H9 (cell line): ENCODE data around the gene TSC22D1. TPM values are rescaled to one million over a fixed set of nuclear protein-coding genes. Genes with fewer than 3 reads are reported as not detected.

ENCODE experiments used
- DNase-seq: peaks from one replicate; pipeline ENCODE4 v3.0.0-alpha.2; 2017
- H2AFZ ChIP-seq: one replicate; pipeline ENCODE4 v1.6.1; 2013; ENCODE audit warnings: mild to moderate bottlenecking, low read length, control low read depth, moderate library complexity
- H2AK5ac ChIP-seq: 2 replicates; pipeline ENCODE4 v1.6.1; 2013; ENCODE audit warnings: low read length, control low read depth, mixed read lengths; ENCODE audit not compliant: insufficient read length
- H2BK120ac ChIP-seq: one replicate; pipeline ENCODE4 v1.6.1; 2013; ENCODE audit warnings: low read depth, mild to moderate bottlenecking, low read length, control low read depth, inconsistent platforms; ENCODE audit not compliant: poor library complexity, severe bottlenecking
- H2BK12ac ChIP-seq: 2 replicates; pipeline ENCODE4 v1.6.1; 2013; ENCODE audit warnings: low read length, control low read depth, mixed read lengths, low read depth; ENCODE audit not compliant: insufficient read length
- H2BK15ac ChIP-seq: 2 replicates; pipeline ENCODE4 v1.6.1; 2013; ENCODE audit warnings: low read depth, low read length, control low read depth
- H2BK20ac ChIP-seq: one replicate; pipeline ENCODE4 v1.6.1; 2013; ENCODE audit warnings: low read depth, mild to moderate bottlenecking, low read length, control low read depth, inconsistent platforms; ENCODE audit not compliant: poor library complexity, severe bottlenecking
- H2BK5ac ChIP-seq: 2 replicates; pipeline ENCODE4 v1.6.1; 2013; ENCODE audit warnings: low read length, control low read depth, mixed read lengths; ENCODE audit not compliant: insufficient read length
- H3K14ac ChIP-seq: 2 replicates; pipeline ENCODE4 v1.6.1; 2013; ENCODE audit warnings: low read length, control low read depth; ENCODE audit not compliant: insufficient read depth
- H3K18ac ChIP-seq: 2 replicates; pipeline ENCODE4 v1.6.1; 2013; ENCODE audit warnings: low read depth, mild to moderate bottlenecking, mixed read lengths, low read length, control low read depth; ENCODE audit not compliant: insufficient read length
- H3K23ac ChIP-seq: 2 replicates; pipeline ENCODE4 v1.6.1; 2013; ENCODE audit warnings: low read length, control low read depth, mixed read lengths, low read depth; ENCODE audit not compliant: insufficient read length
- H3K23me2 ChIP-seq: 2 replicates; pipeline ENCODE4 v1.6.1; 2013; ENCODE audit warnings: low read depth, mild to moderate bottlenecking, mixed read lengths, low read length, control low read depth; ENCODE audit not compliant: insufficient read length, poor library complexity, severe bottlenecking
- H3K27ac ChIP-seq: 2 replicates; pipeline ENCODE4 v1.5.1; 2013; ENCODE audit warnings: low read length, control low read depth, mixed read lengths, low read depth; ENCODE audit not compliant: insufficient read length
- H3K27me3 ChIP-seq: 2 replicates; pipeline ENCODE4 v1.6.1; 2013; ENCODE audit warnings: low read length, control low read depth, inconsistent platforms; ENCODE audit not compliant: insufficient read depth
- H3K4ac ChIP-seq: 2 replicates; pipeline ENCODE4 v1.6.1; 2013; ENCODE audit warnings: low read depth, mild to moderate bottlenecking, control low read depth, inconsistent platforms, low read length, moderate library complexity
- H3K4me1 ChIP-seq: 2 replicates; pipeline ENCODE4 v1.6.1; 2013; ENCODE audit warnings: low read length, control low read depth, inconsistent platforms; ENCODE audit not compliant: insufficient read depth
- H3K4me2 ChIP-seq: 2 replicates; pipeline ENCODE4 v1.6.1; 2013; ENCODE audit warnings: low read length, control low read depth, mixed read lengths; ENCODE audit not compliant: insufficient read length, insufficient read depth
- H3K56ac ChIP-seq: 2 replicates; pipeline ENCODE4 v1.6.1; 2013; ENCODE audit warnings: low read depth, mild to moderate bottlenecking, mixed read lengths, low read length, control low read depth; ENCODE audit not compliant: insufficient read length
- H3K79me1 ChIP-seq: 2 replicates; pipeline ENCODE4 v1.6.1; 2013; ENCODE audit warnings: low read depth, mild to moderate bottlenecking, moderate library complexity, low read length, control low read depth, inconsistent platforms; ENCODE audit not compliant: insufficient read depth, poor library complexity, severe bottlenecking
- H3K79me2 ChIP-seq: 2 replicates; pipeline ENCODE4 v1.6.1; 2013; ENCODE audit warnings: low read length, control low read depth, inconsistent platforms; ENCODE audit not compliant: insufficient read depth
- H3K9ac ChIP-seq: 2 replicates; pipeline ENCODE4 v1.6.1; 2013; ENCODE audit warnings: low read length, control low read depth, mixed read lengths; ENCODE audit not compliant: insufficient read length; ENCODE audit errors: extremely low read depth
- H3K9me3 ChIP-seq: one replicate; pipeline ENCODE4 v1.6.1; 2013; ENCODE audit warnings: low read depth, low read length, inconsistent platforms; ENCODE audit not compliant: control insufficient read depth
- H3T11ph ChIP-seq: one replicate; pipeline ENCODE4 v1.6.1; 2013; ENCODE audit warnings: mild to moderate bottlenecking, low read length, control low read depth, inconsistent platforms
- H4K20me1 ChIP-seq: one replicate; pipeline ENCODE4 v1.6.1; 2013; ENCODE audit not compliant: control insufficient read depth, insufficient read length, insufficient read depth
- H4K5ac ChIP-seq: 2 replicates; pipeline ENCODE4 v1.6.1; 2013; ENCODE audit warnings: low read depth, mild to moderate bottlenecking, mixed read lengths, low read length, control low read depth; ENCODE audit not compliant: insufficient read length
- H4K8ac ChIP-seq: replicated peaks from 2 replicates; pipeline ENCODE4 v1.6.1; 2013; ENCODE audit warnings: low read length, control low read depth, mixed read lengths, low read depth; ENCODE audit not compliant: insufficient read length
- H4K91ac ChIP-seq: 2 replicates; pipeline ENCODE4 v1.6.1; 2013; ENCODE audit warnings: low read depth, mild to moderate bottlenecking, moderate library complexity, mixed read lengths, low read length, control low read depth; ENCODE audit not compliant: insufficient read length
- H3K27ac Mint-ChIP-seq, 3 experiments: 2 replicates in 2 of 3; 3 replicates in 1 of 3; pipeline ENCODE4 v1.8.0; 2020 to 2021; ENCODE audit warnings: mixed read lengths in 3 of 3, mild to moderate bottlenecking in 1 of 3, moderate library complexity in 1 of 3
- H3K27me3 Mint-ChIP-seq: 2 replicates; pipeline ENCODE4 v1.8.0; 2021; ENCODE audit warnings: low read depth, mild to moderate bottlenecking, moderate library complexity, mixed read lengths
- H3K36me3 Mint-ChIP-seq, 3 experiments: 2 replicates in 2 of 3; 3 replicates in 1 of 3; pipeline ENCODE4 v1.8.0; 2020 to 2021; ENCODE audit warnings: low read depth in 3 of 3, mixed read lengths in 3 of 3; ENCODE audit not compliant: insufficient read depth in 1 of 3
- H3K4me1 Mint-ChIP-seq, 2 experiments: 2 replicates each; pipeline ENCODE4 v1.8.0; 2020; ENCODE audit warnings: mixed read lengths in 2 of 2
- H3K4me3 Mint-ChIP-seq, 2 experiments: 2 replicates in 1 of 2; 3 replicates in 1 of 2; pipeline ENCODE4 v1.8.0; 2020 to 2021; ENCODE audit warnings: mild to moderate bottlenecking in 2 of 2, mixed read lengths in 2 of 2, moderate library complexity in 1 of 2
- H3K9me3 Mint-ChIP-seq, 2 experiments: 2 replicates in 1 of 2; 3 replicates in 1 of 2; pipeline ENCODE4 v1.8.0; 2020; ENCODE audit warnings: mild to moderate bottlenecking in 2 of 2, mixed read lengths in 2 of 2, moderate library complexity in 1 of 2
- total RNA-seq: library from RNA; stranded (reverse); gene quantifications from 2 replicates; pipeline ENCODE4 v1.2.1, GENCODE V29; 2021
- TF ChIP-seq, protein P1 (sequence below): fragments of 200-600 bp; sonication (generic); conservative IDR thresholded peaks from 3 replicates; pipeline ENCODE4 v1.8.0; 2021; ENCODE audit warnings: antibody characterized with exemption, mild to moderate bottlenecking

The TSC22D1 gene
- total RNA-seq, 1 experiment from 2014 or later = 76.7 TPM

- Histone ChIP-seq H3K9ac (no peak overlapping the region), H3K14ac (no peak overlapping the region), H2AK5ac (no peak overlapping the region), H3T11ph (no peak overlapping the region), H2BK120ac (no peak overlapping the region), H3K18ac (no peak overlapping the region), H4K5ac (no peak overlapping the region), H2BK20ac (no peak overlapping the region), H2BK12ac (no peak overlapping the region), H3K23ac (no peak overlapping the region), H3K27ac (no peak overlapping the region), H3K23me2 (peaks cover 6% of the 10 kb centered on the region), H3K4ac (no peak overlapping the region), H3K79me1 (no peaks in the 10 kb centered on the region), H4K91ac (no peak overlapping the region), H3K56ac (no peak overlapping the region), H3K4me2 (no peak overlapping the region), H3K27me3 (no peaks in the 10 kb centered on the region), H2BK5ac (no peak overlapping the region), H2BK15ac (no peak overlapping the region), H3K9me3 (no peaks in the 10 kb centered on the region), H4K20me1 (no peaks in the 10 kb centered on the region), H4K8ac (no peak overlapping the region), H2AFZ (no peak overlapping the region), H3K4me1 (peaks cover 17% of the 10 kb centered on the region), H3K79me2 (no peaks in the 10 kb centered on the region)
- Mint-ChIP-seq H3K36me3 (no peaks in the 10 kb centered on the region), H3K4me3 (no peak overlapping the region), H3K27me3 (peaks cover 4% of the 10 kb centered on the region; the same call in 1 of the 2 replicates), H3K4me1 (peaks cover 65 to 67% of the 10 kb centered on the region in 2 experiments), H3K9me3 (no peaks in the 10 kb centered on the region; a peak in 1 of 5 replicates), H3K27ac (peak overlapping the region in 1 of 3 experiments; percentile 75; a peak in 1 of 7 replicates)
- TF ChIP-seq, protein P1, sequence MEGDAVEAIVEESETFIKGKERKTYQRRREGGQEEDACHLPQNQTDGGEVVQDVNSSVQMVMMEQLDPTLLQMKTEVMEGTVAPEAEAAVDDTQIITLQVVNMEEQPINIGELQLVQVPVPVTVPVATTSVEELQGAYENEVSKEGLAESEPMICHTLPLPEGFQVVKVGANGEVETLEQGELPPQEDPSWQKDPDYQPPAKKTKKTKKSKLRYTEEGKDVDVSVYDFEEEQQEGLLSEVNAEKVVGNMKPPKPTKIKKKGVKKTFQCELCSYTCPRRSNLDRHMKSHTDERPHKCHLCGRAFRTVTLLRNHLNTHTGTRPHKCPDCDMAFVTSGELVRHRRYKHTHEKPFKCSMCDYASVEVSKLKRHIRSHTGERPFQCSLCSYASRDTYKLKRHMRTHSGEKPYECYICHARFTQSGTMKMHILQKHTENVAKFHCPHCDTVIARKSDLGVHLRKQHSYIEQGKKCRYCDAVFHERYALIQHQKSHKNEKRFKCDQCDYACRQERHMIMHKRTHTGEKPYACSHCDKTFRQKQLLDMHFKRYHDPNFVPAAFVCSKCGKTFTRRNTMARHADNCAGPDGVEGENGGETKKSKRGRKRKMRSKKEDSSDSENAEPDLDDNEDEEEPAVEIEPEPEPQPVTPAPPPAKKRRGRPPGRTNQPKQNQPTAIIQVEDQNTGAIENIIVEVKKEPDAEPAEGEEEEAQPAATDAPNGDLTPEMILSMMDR = no peak
- DNase-seq = no peak
These were observed 175.4 kb downstream of the TSC22D1 start for GRCh38 chr13:44400736-44401135.
